HFFc6 (cell line): Measurements from ENCODE around the gene RTN4RL1. TPM values are rescaled to one million over a fixed set of nuclear protein-coding genes. Genes with fewer than 3 reads are reported as not detected.

ENCODE experiments used
- DNase-seq: peaks from one replicate; pipeline ENCODE4 v3.0.0-alpha.2; 2018
- H3K27ac Mint-ChIP-seq: 2 replicates; pipeline ENCODE4 v1.8.0; 2020; ENCODE audit warnings: mild to moderate bottlenecking, mixed read lengths
- H3K27me3 Mint-ChIP-seq: 2 replicates; pipeline ENCODE4 v1.8.0; 2021; ENCODE audit warnings: mild to moderate bottlenecking, moderate library complexity, mixed read lengths; ENCODE audit not compliant: insufficient read depth
- H3K36me3 Mint-ChIP-seq: 2 replicates; pipeline ENCODE4 v1.8.0; 2021; ENCODE audit warnings: low read depth, mixed read lengths
- H3K4me1 Mint-ChIP-seq: 2 replicates; pipeline ENCODE4 v1.8.0; 2020; ENCODE audit warnings: low read depth, mixed read lengths
- H3K4me3 Mint-ChIP-seq: 2 replicates; pipeline ENCODE4 v1.8.0; 2020; ENCODE audit warnings: mild to moderate bottlenecking, moderate library complexity, mixed read lengths
- H3K9me3 Mint-ChIP-seq: 2 replicates; pipeline ENCODE4 v1.8.0; 2020; ENCODE audit warnings: mild to moderate bottlenecking, mixed read lengths
- total RNA-seq, 6 experiments: library from RNA; stranded (reverse); fragmentation: NEBNext Ultra II Directional; extraction: Animal tissue kit (Norgen Biotek cat#: 25700); gene quantifications; 2 replicates in 1 of 6; 3 replicates in 5 of 6; pipeline ENCODE4 v1.2.3, GENCODE V29; 2021
- TF ChIP-seq, protein P1 (sequence below): fragments of 200-600 bp; sonication (generic); IDR thresholded peaks from 2 replicates; pipeline ENCODE4 v1.5.0; 2021; ENCODE audit warnings: antibody characterized with exemption, mild to moderate bottlenecking

The RTN4RL1 gene
- total RNA-seq, 6 experiments from 2014 or later, result 0.33 to 0.60 (median 0.39) TPM

DNA sequence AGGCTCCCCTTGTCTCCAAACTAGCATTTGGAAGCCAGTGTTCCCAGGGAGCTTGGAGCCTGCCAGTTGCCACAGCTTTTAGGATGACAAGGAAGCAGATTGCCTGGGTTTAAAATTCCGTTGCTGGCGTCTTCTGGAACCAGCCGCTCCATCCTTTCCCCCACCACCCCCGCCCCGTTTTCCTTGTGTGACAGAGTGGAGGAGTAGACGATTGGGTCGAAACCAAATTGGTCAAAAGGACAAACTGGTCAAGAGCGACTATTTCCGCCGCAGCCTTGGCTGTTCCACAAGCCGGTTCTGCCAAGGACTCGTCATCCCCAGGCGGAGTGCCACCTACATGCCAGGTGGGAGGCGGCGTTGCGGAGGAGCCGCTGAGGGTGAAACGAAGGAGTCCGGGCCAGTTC is 104.2 kb downstream of the RTN4RL1 start:
- peaks cover 29% of the 10 kb centered on the region for H3K27me3 Mint-ChIP-seq
- no peak for DNase-seq
- H3K4me1 Mint-ChIP-seq, result no peaks in the 10 kb centered on the region
- H3K27ac Mint-ChIP-seq, result no peak overlapping the region
- TF ChIP-seq, protein P1, sequence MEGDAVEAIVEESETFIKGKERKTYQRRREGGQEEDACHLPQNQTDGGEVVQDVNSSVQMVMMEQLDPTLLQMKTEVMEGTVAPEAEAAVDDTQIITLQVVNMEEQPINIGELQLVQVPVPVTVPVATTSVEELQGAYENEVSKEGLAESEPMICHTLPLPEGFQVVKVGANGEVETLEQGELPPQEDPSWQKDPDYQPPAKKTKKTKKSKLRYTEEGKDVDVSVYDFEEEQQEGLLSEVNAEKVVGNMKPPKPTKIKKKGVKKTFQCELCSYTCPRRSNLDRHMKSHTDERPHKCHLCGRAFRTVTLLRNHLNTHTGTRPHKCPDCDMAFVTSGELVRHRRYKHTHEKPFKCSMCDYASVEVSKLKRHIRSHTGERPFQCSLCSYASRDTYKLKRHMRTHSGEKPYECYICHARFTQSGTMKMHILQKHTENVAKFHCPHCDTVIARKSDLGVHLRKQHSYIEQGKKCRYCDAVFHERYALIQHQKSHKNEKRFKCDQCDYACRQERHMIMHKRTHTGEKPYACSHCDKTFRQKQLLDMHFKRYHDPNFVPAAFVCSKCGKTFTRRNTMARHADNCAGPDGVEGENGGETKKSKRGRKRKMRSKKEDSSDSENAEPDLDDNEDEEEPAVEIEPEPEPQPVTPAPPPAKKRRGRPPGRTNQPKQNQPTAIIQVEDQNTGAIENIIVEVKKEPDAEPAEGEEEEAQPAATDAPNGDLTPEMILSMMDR, result no peak
- no peaks in the 10 kb centered on the region for H3K9me3 Mint-ChIP-seq
- H3K36me3 Mint-ChIP-seq, result no peaks in the 10 kb centered on the region
- H3K4me3 Mint-ChIP-seq, result no peak overlapping the region

DNA sequence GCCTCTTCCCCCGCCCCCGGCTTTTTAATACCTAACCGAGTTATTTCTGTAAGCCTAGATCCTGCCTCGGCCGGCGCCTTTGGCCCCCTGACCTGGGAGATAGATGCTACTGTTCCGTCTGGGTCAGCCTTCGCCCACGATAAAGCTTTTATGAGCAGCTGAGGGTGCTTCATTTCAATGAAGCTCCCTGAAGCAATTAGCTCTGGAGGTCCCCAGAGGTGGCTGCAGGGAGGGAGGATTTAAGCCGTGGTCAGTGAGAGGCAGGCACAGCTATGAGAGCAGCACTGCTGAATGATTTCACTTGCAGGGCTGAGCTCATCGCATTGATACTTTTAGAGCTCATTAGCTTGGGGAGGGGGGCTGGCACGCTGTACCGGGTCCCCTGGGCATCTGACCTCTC is 105.9 kb downstream of the RTN4RL1 start:
- TF ChIP-seq, protein P1, result no peak
- no peak overlapping the region for H3K27ac Mint-ChIP-seq
- no peaks in the 10 kb centered on the region for H3K9me3 Mint-ChIP-seq
- H3K27me3 Mint-ChIP-seq, result peaks cover 43% of the 10 kb centered on the region
- no peaks in the 10 kb centered on the region for H3K36me3 Mint-ChIP-seq
- no peak overlapping the region for H3K4me3 Mint-ChIP-seq
- no peaks in the 10 kb centered on the region for H3K4me1 Mint-ChIP-seq
- no peak for DNase-seq

DNA sequence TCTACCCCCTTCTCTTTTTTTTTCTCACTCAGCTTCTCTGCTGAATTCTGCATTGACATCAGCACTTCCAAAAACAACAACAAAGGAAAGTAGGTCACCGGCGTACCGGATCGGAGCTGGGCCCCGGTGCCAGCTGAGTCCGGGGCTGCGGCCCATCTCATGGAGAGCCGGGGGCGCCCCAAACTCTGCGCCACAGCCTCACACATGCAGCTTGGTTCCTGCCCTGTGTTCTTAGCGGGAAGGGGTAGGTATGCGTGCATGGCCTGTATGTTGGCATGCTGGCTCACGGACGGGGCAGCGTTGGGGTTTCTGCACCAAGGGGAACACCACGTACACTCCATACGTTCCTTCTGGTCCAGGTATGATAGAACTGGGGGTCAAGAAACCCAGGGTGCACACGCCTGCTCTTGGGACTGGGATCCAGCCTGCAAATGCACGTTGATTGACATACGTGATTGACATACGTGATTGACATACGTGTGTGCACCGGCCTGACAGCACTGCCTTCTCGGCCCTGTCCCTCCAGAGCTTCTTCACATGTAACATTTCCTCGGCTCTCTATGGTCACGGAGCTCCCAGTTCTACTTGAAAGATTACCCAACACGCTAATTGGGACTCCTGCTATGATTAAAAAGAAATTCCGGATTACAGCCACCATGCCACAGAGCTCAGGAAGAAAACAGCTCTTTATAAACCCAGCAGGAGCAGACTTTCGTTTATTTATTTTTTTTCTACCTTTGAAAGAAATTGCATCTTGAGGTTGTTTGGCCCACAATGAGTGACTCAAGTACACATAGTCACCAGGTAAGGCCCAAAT is 106.6 kb downstream of the RTN4RL1 start:
- no peak overlapping the region for H3K27ac Mint-ChIP-seq
- H3K27me3 Mint-ChIP-seq, result peaks cover 47% of the 10 kb centered on the region
- no peak overlapping the region for H3K4me3 Mint-ChIP-seq
- no peaks in the 10 kb centered on the region for H3K4me1 Mint-ChIP-seq
- DNase-seq, result no peak
- TF ChIP-seq, protein P1, result no peak
- H3K9me3 Mint-ChIP-seq, result no peaks in the 10 kb centered on the region
- no peaks in the 10 kb centered on the region for H3K36me3 Mint-ChIP-seq

DNA sequence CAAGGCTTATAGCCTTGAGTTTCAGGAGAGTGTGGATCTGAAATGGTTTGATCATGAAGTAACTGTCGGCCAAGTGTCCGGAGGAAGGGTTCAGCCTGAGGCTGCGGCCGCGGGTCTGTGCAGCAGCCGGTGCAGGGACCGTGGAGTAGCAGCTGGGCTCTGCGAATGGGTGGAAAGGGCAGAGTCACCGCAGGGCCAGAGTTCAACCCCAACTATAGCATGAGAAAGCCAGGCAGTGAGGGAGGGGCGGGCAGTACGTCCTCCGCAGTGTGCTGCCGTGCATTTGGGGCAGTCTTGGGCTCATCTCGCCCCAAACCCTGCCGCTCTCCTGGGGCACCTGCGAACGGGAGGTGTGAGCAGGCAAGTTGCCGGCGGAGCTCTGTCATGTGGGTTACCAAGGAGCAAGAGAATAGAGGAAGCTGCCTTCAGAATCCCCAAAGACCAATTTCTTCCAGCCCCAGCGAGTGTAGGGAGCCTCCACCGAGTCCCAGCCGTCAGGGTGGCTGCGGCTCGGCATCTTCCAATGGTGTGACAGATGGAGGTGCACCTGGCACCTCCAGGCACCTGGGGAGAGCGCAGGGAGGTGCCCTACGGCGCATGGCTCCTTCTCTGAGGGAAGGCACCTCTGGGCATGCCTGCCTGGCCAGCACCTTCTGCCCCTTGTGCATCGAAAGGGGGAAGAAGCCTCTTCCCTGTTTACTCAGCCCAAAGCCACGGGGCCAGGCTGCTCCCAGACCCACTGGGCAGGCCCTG is 108.0 kb downstream of the RTN4RL1 start:
- H3K9me3 Mint-ChIP-seq, result no peaks in the 10 kb centered on the region
- TF ChIP-seq, protein P1, result no peak
- no peaks in the 10 kb centered on the region for H3K36me3 Mint-ChIP-seq
- no peak for DNase-seq
- peaks cover 53% of the 10 kb centered on the region for H3K27me3 Mint-ChIP-seq
- no peaks in the 10 kb centered on the region for H3K4me1 Mint-ChIP-seq
- H3K4me3 Mint-ChIP-seq, result no peak overlapping the region
- no peak overlapping the region for H3K27ac Mint-ChIP-seq

DNA sequence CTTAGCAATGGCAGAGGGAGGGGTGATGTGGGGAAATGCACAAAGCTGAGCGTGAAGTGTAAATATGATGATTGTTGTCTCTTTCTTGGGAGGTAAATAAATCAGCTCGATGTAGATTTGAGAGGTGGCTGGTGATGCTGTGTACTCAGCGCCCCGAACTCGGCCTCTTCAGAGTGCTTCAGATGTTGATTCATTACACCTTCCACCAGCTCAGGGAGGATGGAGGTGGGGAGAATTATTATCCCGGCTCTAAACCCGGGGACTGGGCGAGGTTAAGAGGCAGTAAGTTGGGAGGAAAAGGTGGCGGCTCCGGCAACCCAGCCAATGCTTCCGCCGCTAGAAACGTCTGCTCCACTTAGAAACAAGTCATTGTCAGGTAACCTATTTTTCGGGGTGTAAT is 108.8 kb downstream of the RTN4RL1 start:
- Mint-ChIP-seq H3K9me3 (no peaks in the 10 kb centered on the region), H3K27ac (no peak overlapping the region), H3K36me3 (no peaks in the 10 kb centered on the region), H3K4me3 (no peak overlapping the region), H3K27me3 (peaks cover 59% of the 10 kb centered on the region), H3K4me1 (no peaks in the 10 kb centered on the region)
- TF ChIP-seq, protein P1, result no peak
- DNase-seq, result no peak
